HS-27A (cell line): ENCODE results near the gene SUCLG1.

ENCODE experiments used
- DNase-seq: peaks from one replicate; pipeline ENCODE4 v3.0.0-alpha.2; 2012; ENCODE audit warnings: low read depth, missing footprints

Gene SUCLG1

DNA sequence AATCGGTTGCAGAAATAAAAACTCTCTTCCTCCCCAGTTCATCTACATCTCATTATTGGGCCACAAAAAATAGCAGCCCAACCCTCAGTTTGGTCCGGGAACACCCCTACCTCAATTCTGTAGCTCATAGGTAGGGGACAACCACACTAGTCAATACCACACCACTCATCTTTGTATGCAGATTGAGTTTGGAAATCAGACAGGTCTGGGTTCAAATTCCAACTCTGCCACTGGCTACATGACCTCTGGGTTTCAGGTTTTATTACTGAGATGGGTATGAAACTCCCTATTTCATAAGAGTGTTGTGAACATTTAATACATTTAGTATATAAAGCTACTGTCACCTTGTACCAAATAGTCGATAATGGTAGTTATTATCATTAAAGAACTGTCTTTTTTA, 2.2 kb upstream of the SUCLG1 start:
- DNase-seq = no peak

GRCh38 chr2:84460670-84461069, 1.6 kb upstream of the SUCLG1 start:
- DNase-seq = no peak

DNA sequence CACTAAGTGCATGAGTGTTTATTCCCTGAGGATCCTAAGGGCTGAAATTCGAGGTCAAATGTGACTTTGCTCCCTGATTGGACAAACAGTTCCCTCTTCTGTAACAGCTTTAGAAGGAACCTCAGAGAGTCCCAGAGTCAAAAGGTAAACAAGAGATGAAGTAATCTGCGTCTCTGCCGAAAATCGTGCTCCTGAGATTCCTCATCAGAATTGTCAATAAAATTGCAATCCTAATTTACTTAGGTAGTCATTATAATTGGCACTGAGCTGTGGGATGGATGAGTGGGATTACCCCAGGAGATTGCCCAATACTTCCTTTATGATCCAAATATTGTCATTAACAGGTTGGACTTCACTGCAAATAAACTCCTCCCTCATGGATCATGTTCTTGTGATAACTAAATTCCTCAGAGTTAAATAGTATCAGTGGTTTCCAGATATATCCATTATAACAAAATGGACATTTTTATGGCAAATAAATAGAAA, 907 bp upstream of the SUCLG1 start:
- DNase-seq = no peak

DNA sequence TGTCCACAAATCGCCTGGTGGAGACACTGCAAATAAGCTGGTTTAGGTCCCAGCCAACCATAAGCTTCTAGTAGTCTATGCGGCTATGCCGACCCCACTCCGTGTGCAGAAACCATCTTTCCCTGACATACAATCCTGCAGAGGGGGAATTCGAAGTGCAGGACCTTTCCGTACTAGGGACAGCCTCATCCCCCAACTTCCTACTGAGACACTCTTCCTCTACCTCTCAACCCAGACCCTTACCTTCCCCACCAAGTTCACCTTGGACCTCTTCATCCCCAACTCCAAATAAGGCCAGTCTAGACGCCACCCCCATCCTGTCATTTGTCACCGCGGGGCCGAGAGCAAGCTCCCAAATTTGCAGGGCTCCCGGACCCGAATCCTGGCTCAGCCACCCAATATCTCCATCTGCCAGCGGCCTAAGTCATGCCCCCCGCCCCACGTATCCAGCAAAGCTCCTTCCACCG, 496 bp downstream of the SUCLG1 start:
- DNase-seq = no peak

DNA sequence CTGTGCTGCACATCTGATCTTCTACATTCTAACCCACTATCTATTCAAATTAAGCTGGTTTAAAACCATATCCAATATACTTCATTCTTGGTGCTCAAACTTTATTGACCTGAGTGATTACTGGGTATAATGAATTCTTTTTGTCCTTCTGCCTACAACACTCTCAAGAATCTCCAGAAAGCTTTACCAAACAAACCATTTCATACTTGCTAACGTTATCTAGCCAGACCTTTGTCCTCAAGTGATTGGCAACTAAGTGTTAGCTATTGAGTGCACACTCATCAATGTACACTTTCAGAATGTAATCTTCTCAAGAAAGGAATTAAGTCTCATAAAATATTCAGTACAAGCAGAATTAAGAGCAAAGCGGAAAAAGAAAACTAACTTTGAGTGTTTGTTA, 1.4 kb downstream of the SUCLG1 start:
- DNase-seq = no peak

GRCh38 chr2:84456156-84456555, 2.9 kb downstream of the SUCLG1 start:
- DNase-seq = no peak

DNA sequence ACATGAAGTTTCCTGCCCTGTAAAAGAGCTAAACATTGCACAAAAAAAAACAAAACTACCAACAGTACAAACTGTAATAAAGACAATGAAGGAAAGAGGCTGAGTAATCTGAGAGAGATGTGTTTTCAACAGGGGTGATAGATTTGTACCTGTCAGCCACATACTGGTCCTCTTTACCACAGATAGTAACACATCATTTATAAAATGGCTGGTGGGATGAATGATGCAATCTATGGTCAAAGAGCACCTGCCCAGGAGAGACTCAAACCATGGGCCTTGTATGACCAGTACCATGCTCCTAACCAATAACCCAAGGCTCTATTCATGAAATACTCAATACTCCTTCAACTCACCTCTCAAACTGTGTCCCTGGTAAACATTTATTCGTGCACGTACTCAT, 4.5 kb downstream of the SUCLG1 start:
- DNase-seq = no peak

DNA sequence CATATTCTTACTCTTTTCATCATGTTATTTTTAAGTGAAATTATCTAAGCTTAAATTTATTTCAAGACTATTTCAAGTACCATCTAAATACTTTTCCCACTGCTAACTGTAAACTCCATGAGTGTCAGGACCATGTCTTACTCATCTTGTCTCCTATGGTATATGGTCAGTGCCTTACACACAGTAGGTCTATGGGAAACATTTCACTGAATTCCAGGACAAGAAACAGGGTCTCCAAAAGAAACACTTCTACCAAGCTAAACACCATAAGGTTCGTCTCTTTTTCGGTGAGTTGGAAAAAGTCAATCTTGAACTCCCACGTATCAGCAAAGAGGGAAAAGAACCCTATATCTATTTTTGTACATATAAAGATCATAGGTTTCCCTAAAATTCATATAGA, 6.5 kb downstream of the SUCLG1 start:
- DNase-seq = no peak

GRCh38 chr2:84451579-84451978, 7.5 kb downstream of the SUCLG1 start:
- DNase-seq = no peak

DNA sequence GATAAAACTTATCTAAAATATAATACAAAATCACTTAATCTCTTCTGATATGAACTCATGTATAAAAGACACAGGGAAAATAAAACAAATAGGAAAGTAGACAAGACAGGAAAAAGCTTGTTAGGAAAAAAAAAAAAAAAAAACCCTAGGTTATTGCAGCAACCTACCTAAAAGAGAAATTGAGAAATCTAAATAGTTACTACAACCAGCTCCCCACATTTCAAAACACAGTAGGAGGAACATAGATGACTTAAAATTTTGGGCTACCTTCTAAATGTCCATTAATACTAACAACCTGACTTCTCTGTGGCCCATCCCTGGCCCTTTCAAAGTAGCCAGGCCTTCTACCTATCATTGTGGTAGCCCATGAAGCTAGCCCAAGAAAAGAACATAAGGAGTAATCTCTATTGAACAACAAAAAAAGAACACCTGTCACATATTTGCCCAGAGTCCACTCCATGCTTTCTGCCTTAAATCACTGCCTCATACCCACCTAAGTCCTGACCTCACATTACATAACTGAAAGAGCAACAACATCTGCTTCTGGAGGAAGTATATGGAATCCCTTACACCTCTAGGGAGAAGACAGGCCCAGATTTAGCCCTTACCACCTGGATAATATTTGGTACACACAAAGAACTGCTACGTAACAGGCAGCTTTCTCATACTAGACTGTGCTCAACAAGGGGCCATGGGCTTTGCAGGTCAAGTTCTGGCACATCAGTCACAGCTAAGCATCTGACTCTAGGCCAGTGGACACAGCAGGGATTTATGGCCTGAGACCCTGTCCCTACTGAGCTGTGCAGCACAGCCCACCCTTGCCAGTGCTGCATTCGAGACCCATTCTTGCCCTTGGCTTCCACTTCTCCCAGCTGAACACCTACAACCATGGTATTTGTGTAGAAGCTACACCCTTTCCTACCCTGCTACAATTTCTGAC, 8.5 kb downstream of the SUCLG1 start:
- DNase-seq = no peak

GRCh38 chr2:84449711-84450110, 9.4 kb downstream of the SUCLG1 start:
- DNase-seq = no peak

DNA sequence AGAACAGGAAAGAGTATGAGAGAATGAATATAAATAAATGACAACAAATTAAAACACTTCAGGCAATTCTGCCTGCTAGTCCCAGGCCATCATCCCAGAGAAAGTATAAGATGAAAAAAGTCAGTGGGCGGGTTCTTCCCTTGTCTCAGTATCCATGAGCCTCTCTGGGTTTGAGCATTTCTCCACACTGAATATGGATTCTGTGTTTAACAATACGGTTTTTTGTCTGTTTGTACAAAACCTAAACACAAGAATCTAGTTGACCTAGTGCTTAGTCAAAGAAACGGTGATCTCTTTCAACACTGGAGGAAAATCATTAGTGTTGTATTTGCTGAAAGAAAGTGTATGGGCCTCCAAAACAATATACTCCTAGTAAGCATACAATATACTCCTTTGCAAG, 10.0 kb downstream of the SUCLG1 start:
- no peak for DNase-seq

DNA sequence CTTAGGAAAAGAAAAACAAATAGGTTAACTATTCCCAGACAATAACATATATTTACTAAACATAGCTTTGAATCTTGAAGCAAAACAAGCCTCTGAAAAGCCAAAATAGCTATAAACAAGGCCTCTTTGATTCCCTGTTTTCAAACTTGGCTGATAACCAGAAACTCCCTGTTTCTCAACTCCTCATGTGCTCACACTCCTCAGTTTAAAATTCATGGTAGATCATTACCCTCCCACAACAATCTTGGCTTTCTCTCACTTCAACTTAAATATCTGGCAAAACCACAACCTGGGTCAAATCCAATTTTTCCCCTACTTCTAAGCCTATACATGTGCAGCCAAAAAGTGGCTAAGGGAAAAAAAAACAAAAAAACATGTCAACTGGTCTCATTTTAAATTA, 15.6 kb downstream of the SUCLG1 start:
- DNase-seq = no peak

GRCh38 chr2:84442888-84443287, 16.2 kb downstream of the SUCLG1 start:
- no peak for DNase-seq

DNA sequence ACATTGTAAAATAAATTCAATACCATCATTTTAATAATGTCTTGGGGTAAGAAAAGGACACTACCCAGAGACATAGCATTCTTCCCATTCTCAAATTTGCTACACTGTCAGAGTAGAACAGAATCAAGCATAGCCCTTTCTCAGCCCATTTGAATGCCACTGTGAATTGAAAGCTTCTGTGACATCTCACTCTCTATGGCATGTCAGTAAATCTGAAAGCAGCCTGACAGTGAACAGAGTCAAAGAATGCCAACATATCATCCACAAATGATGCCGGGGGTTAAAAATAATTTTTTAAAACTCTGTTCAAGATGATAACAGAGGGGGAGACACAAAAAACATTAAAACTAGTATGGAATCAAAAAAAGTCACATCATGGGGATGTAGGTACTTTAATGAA, 17.6 kb downstream of the SUCLG1 start:
- DNase-seq = no peak

DNA sequence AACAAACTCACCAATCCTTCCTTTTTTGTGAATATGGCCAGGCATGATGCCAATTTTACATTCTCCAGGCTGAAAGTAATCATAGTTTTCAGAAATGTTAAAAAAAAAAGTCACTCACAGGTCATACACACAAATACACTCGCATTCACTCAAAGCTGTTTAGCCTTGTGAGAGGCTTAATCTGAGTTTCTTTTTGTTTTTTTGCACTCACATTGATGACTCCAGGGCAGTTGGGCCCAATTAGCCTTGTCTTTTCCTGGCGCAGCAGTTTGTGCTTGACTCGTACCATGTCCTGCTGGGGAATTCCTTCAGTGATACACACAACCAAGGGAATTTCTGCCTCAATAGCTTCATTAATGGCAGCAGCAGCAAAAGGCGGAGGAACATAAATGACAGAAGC, 18.0 kb downstream of the SUCLG1 start:
- no peak for DNase-seq

DNA sequence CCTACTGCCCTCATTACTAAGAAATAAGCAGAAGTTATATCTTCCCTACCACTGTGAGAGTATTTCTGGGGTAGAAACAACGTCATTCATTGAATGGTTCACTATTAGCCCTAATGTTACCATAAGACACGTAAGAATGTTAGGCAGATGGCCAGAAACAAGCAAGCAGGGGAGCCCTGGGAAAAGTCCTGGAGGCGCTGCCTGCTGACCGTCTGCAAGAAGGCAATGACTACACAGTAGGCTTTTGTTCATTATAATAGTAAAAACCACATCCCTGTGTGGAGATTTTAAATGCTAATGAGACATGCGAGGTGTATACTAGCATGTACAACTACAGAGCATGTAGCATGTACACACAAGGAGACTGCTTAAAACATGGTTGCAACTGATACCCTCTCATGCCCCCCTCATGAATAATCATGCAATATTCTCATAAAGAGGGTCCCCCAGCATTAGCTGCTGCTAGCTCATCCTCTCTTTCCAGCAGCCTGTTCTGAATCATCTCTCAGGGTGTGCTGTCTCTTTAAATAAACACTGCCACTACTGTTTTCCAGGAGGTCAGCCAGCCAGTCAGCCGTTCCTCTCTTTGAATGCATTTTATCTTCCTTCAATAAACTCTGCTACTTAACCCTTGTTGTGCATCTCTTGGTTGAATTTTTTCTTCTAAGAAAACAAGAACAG, 23.6 kb downstream of the SUCLG1 start:
- DNase-seq = no peak

- no peak for DNase-seq
Observed at GRCh38 chr2:84429328-84429727, 29.8 kb downstream of the SUCLG1 start.

GRCh38 chr2:84427235-84428138, 31.6 kb downstream of the SUCLG1 start:
- DNase-seq = no peak

GRCh38 chr2:84425310-84425709, 33.8 kb downstream of the SUCLG1 start:
- DNase-seq = no peak

DNA sequence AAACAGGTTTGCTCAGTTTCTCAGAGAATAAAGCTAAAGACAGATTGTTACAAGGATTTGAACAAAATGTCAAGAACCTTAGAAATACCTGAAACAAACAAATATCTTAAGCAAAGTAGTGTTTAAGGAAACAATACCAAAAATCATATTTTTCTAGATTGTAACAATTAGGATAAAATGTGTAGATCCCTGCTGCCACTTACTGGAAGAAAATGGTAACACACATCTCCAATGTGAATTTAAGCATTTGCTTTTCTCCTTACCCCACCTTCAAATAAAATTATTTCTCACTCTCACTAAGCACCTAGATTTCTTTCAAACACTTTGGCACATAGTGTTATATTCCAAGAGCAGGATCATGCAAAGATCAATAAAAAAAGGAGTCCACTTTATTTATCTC, 34.9 kb downstream of the SUCLG1 start:
- DNase-seq = no peak

- no peak for DNase-seq
Observed at GRCh38 chr2:84421791-84422190, 37.3 kb downstream of the SUCLG1 start.
